Measurements from ENCODE around the gene TEKT1.

TEKT1 gene

GRCh38 chr17:6757747-6758146, 73.8 kb downstream of the TEKT1 start:
- DNase-seq (ENCODE audit: low read depth in 2 of 2) = no peak

- no peak for DNase-seq (ENCODE audit: low read depth in 2 of 2)
Measured at GRCh38 chr17:6756425-6757031, 75.0 kb downstream of the TEKT1 start.

GRCh38 chr17:6755731-6756184, 75.8 kb downstream of the TEKT1 start, which contains the start of gene XAF1:
Gene XAF1 (plus strand): TSS chr17:6756046. CDS start chr17:6756079, 33 bp downstream.
- DNase-seq (ENCODE audit: low read depth in 2 of 2) = peak in 1 of 2 donors; percentile 22

GRCh38 chr17:6755281-6755680, 76.2 kb downstream of the TEKT1 start:
- no peak for DNase-seq (ENCODE audit: low read depth in 2 of 2)

- DNase-seq (ENCODE audit: low read depth in 2 of 2) = no peak
Measured at GRCh38 chr17:6753546-6753945, 78.0 kb downstream of the TEKT1 start.

DNA sequence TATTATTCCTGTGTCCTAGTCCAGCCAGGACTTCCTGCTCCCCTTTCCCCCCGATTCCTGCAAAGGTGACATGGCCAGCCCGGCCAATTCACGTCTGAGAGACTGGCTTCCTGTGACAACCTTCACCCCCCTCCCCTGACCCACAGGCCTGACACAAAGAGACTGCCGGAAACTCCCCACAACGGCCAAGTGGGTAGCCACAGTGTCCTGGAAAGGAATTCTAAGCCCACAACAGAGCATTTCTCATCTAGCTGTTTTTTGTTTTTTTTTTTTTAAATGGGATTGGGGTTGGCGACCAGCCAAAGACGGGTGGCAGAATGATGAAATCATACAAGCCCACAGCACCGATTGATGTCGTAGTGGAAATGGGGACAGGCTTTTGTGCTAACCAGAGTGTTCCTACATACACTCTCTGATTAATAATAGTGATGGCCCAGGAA, 78.5 kb downstream of the TEKT1 start:
- no peak for DNase-seq (ENCODE audit: low read depth in 2 of 2)

DNA sequence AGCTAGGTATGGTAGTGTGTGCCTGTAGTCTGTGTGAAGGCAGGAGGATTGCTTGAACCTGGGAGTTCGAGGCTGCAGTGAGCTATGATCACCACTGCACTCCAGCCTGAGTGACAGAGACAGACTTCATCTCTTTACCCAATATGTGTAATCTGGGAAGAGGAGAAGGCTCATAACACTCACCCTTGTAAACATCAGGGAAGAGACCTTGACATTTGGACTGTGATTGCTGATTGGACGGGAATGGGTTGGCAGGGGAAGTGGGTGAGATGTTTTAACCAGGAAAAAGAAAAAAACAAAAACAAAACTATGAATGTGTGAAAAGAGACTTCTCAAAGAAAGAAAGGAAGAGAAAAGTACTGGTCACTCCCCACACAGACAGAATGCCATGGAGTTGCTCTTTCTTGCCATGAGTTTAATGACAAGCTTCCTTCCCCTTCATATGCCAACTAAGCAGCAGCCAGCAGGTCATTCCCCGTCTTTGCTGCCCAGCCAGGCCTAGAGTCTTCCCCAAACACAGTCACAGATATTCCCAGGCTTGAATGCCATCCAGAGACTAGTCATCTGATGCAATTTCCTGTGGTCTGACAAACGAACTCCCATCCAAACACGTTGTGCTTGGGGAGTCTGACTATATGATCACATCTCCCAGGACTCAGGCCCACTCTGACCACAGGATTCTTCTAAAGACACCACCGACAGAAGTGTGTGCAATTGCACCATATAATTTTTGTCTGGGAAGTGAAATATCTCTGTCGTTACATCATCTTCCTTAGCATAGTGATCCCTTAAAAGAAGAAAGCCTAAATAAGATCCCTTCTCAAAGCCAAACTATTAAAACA, 79.2 kb downstream of the TEKT1 start:
- no peak for DNase-seq (ENCODE audit: low read depth in 2 of 2)

- no peak for DNase-seq (ENCODE audit: low read depth in 2 of 2)
Measured at GRCh38 chr17:6749519-6749918, 82.0 kb downstream of the TEKT1 start.

GRCh38 chr17:6748617-6749016, 82.9 kb downstream of the TEKT1 start:
- no peak for DNase-seq (ENCODE audit: low read depth in 2 of 2)
